ENCODE results near the gene SYNGR3. TPM values are rescaled to one million over a fixed set of nuclear protein-coding genes. Genes with fewer than 3 reads are reported as not detected.

The SYNGR3 gene
- total and polyA plus RNA-seq, 2 of the 13 experiments (the other 11 are each of a cell fraction or from before 2014, with no cell fraction given): 0.97 to 5.7 TPM

- no TSS peak for BruUV-seq (replicated peaks)
Observed at GRCh38 chr16:1979271-1980029, 10.3 kb upstream of the SYNGR3 start.

More at GRCh38 chr16:1979271-1980029, 10.3 kb upstream of the SYNGR3 start:
- no peak overlapping the region for H3K4me3 ChIP-seq (replicated peaks in 1 of 3; ENCODE audit: insufficient read depth in 1 of 3, low read depth in 2 of 3, low read length in 3 of 3)
- H3K9me3 ChIP-seq (ENCODE audit: low read length): no peaks in the 10 kb centered on the region
- peak; percentile 14; the same call in 1 of the 2 replicates for TF ChIP-seq RBFOX2 (IDR thresholded peaks at IDR 0.05; ENCODE audit: low read depth, low read length)
- TF ChIP-seq NFAT5 (CRISPR knock-in tag; IDR thresholded peaks at IDR 0.05): no peak
- peak; percentile 7; the same call in 1 of the 2 replicates for TF ChIP-seq ZBTB33 (CRISPR knock-in tag; IDR thresholded peaks at IDR 0.05)
- intact Hi-C loops (cut with micrococcal nuclease; ENCODE audit: unreplicated experiment): no loop called here
- peaks cover 21% of the 10 kb centered on the region for H3K4me1 ChIP-seq (ENCODE audit: insufficient read depth, low read length)
- FAIRE-seq: no peak
- WGBS (ENCODE audit: low lambda C conversion rate): 97% methylated on average over 59 of the region's 70 CpGs
- H2AFZ ChIP-seq (ENCODE audit: low read length): no peak overlapping the region
- H3K27me3 ChIP-seq (ENCODE audit: control insufficient read depth in 1 of 2, insufficient read depth in 2 of 2, low read length in 2 of 2): no peaks in the 10 kb centered on the region
- H3K4me2 ChIP-seq (ENCODE audit: low read depth, low read length): no peak overlapping the region
- no peak overlapping the region for H3K9ac ChIP-seq (ENCODE audit: insufficient read depth, low read depth, low read length)
- no peak for DNase-seq (ENCODE audit: low spot score)
- ATAC-seq: no peak
- ChIA-PET CTCF (ENCODE audit: low intra/inter-chr PET ratio, low total read pairs) (no interaction called here), POLR2A (interaction anchor here (1.4 to 6.8 kb wide), 2 partner anchors 15 kb away, joined by 4 to 62 read pairs; partner anchors contain the start of gene RPS2)
- no peaks in the 10 kb centered on the region for H4K20me1 ChIP-seq (ENCODE audit: insufficient read depth, low read length)
- peaks cover 18 to 30% of the 10 kb centered on the region in 2 experiments; a peak in 3 of 5 replicates for H3K36me3 ChIP-seq (replicated peaks in 1 of 2; ENCODE audit: control insufficient read depth in 1 of 2, insufficient read depth in 2 of 2, low read length in 2 of 2)
- H3K79me2 ChIP-seq (ENCODE audit: insufficient read depth, low read length): no peaks in the 10 kb centered on the region
- in situ Hi-C loops (cut with HindIII; ENCODE audit: extremely low pct_ligation_motif_present, low pct_unique_long_range_greater_than_20kb): no loop called here
- no peak overlapping the region for H3K27ac ChIP-seq (ENCODE audit: extremely low read length, insufficient read depth, low read length)

Data from HepG2 (cell line).